ENCODE data around the gene ERVH48-1. TPM values are rescaled to one million over a fixed set of nuclear protein-coding genes. Genes with fewer than 3 reads are reported as not detected.

Gene ERVH48-1
- not detected for total RNA-seq

DNA sequence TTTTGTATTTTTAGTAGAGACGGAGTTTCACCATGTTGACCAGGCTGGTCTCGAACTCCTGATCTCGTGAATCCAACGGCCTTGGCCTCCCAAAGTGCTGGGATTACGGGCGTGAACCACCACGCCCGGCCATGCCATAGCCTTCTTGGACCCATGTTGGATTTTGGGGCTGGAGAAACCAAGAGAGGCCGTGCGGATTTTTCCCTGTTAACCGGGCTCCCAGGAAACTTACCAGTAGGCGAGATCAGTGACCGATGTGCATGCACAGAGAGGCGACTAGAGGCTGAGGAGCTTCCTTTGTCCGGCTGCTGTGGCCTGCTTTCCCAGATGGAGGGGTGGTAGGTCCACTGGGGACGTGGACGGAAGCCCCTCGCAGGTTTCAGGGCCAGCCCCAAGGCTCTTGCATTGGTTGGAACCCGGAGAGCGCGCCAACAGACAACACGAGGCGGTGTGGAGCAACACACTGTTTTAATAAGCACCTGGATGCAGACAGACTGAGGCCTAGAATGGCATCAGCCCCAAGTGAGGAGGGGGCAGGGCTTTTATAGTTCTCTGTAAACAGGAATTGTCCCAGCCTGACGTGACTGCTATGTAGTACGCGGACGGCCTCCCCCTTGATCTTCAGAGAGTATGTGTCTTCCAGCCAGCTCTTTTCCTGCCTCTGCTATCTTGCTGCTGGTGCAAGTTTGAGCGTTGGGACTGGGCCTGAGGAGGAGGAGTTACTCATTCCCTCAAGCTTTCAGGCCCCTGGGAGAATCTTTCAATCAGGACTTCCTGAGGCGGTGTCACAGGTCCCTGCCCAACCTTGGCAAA, at the start of gene ERVH48-1:
TSS of gene ERVH48-1 (minus strand) at position 517 of the 813 bp plus-strand sequence. CDS start 6,624 bp downstream, outside the sequence.

GRCh38 chr21:42973991-42974831, 48.8 kb upstream of the ERVH48-1 start, which contains the start of gene PKNOX1:
Gene PKNOX1 (plus strand): TSS chr21:42974562. CDS start chr21:43004382, 29,820 bp downstream.

GRCh38 chr21:42892931-42893755, 32.3 kb downstream of the ERVH48-1 start, which contains the start of gene NDUFV3:
Gene NDUFV3 (plus strand): TSS chr21:42893309. CDS start chr21:42893334, 25 bp downstream.

GRCh38 chr21:42878993-42879787, 46.2 kb downstream of the ERVH48-1 start, which contains the start of gene WDR4:
Gene WDR4 (minus strand): TSS chr21:42879539. CDS start chr21:42879495, 44 bp downstream.

Other genes starting within 250 kb of the ERVH48-1 start
- 14.5 TPM for gene WDR4, start 46.1 kb downstream of the ERVH48-1 start, total RNA-seq
- gene NDUFV3, start 32.3 kb downstream of the ERVH48-1 start, total RNA-seq, result 68.0 TPM
- 24.8 TPM for gene PKNOX1, start 48.9 kb upstream of the ERVH48-1 start, total RNA-seq
- gene CBS, start 150.2 kb upstream of the ERVH48-1 start, total RNA-seq, result 11.1 TPM
- gene U2AF1, start 181.9 kb upstream of the ERVH48-1 start, total RNA-seq, result 64.6 TPM
- 23.1 TPM for gene CRYAA, start 243.4 kb upstream of the ERVH48-1 start, total RNA-seq